Endothelial cell of umbilical vein (primary cell): ENCODE results near the gene PBX3.

Experiments used
- EZH2 ChIP-seq: IDR thresholded peaks from 2 replicates; pipeline ENCODE4 v1.6.1; 2012; ENCODE audit warnings: borderline replicate concordance, low read depth, mild to moderate bottlenecking, moderate library complexity, low read length, inconsistent platforms; ENCODE audit not compliant: severe bottlenecking
- FOS ChIP-seq: IDR thresholded peaks from 2 replicates; pipeline ENCODE4 v1.6.1; 2011; ENCODE audit warnings: mild to moderate bottlenecking, low read length, moderate library complexity, borderline replicate concordance; ENCODE audit not compliant: insufficient read depth
- GATA2 ChIP-seq: IDR thresholded peaks from 2 replicates; pipeline ENCODE4 v1.7.0; 2011; ENCODE audit warnings: low read depth, mild to moderate bottlenecking, moderate library complexity, mixed read lengths, low read length; ENCODE audit not compliant: insufficient read length, insufficient read depth
- MAX ChIP-seq: IDR thresholded peaks from 2 replicates; pipeline ENCODE4 v1.6.1; 2011; ENCODE audit not compliant: insufficient read depth, insufficient read length
- POLR2A ChIP-seq: IDR thresholded peaks from 2 replicates; pipeline ENCODE4 v1.6.1; 2012; ENCODE audit warnings: low read depth, mild to moderate bottlenecking, control low read depth, low read length
- POLR2AphosphoS5 ChIP-seq: IDR thresholded peaks from 2 replicates; pipeline ENCODE4 v1.6.1; 2012; ENCODE audit warnings: low read depth, mild to moderate bottlenecking, control low read depth, low read length, moderate library complexity; ENCODE audit not compliant: insufficient read depth
- TF ChIP-seq, protein P1 (sequence below), 2 donors: IDR thresholded peaks; 1 replicate in 1 of 2; 2 replicates in 1 of 2; pipeline ENCODE4 v1.5.1; 2011; ENCODE audit warnings: low read length in 2 of 2, mild to moderate bottlenecking in 2 of 2, moderate library complexity in 2 of 2, control low read depth in 1 of 2, inconsistent platforms in 1 of 2, low read depth in 1 of 2; ENCODE audit not compliant: insufficient read depth in 1 of 2; ENCODE audit errors: extremely low read depth in 1 of 2

GRCh38 chr9:125910286-125910685 lies 163.1 kb downstream of the PBX3 start:
- TF ChIP-seq, protein P1, sequence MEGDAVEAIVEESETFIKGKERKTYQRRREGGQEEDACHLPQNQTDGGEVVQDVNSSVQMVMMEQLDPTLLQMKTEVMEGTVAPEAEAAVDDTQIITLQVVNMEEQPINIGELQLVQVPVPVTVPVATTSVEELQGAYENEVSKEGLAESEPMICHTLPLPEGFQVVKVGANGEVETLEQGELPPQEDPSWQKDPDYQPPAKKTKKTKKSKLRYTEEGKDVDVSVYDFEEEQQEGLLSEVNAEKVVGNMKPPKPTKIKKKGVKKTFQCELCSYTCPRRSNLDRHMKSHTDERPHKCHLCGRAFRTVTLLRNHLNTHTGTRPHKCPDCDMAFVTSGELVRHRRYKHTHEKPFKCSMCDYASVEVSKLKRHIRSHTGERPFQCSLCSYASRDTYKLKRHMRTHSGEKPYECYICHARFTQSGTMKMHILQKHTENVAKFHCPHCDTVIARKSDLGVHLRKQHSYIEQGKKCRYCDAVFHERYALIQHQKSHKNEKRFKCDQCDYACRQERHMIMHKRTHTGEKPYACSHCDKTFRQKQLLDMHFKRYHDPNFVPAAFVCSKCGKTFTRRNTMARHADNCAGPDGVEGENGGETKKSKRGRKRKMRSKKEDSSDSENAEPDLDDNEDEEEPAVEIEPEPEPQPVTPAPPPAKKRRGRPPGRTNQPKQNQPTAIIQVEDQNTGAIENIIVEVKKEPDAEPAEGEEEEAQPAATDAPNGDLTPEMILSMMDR (IDR thresholded peaks at IDR 0.05; ENCODE audit: extremely low read depth in 1 of 2, insufficient read depth in 1 of 2, low read depth in 1 of 2, low read length in 2 of 2), result no peak
- TF ChIP-seq EZH2, result no peak
- no peak for TF ChIP-seq POLR2A
- TF ChIP-seq MAX, result no peak
- TF ChIP-seq POLR2AphosphoS5, result no peak
- no peak for TF ChIP-seq GATA2
- no peak for TF ChIP-seq FOS
